ENCODE data around the gene SLC35F1. TPM values are rescaled to one million over a fixed set of nuclear protein-coding genes. Genes with fewer than 3 reads are reported as not detected.

The SLC35F1 gene
- total and polyA plus RNA-seq, 10 of the 15 experiments (the other 5 are each of a cell fraction or from before 2014, with no cell fraction given) = 0.01 TPM; not detected in 9

DNA sequence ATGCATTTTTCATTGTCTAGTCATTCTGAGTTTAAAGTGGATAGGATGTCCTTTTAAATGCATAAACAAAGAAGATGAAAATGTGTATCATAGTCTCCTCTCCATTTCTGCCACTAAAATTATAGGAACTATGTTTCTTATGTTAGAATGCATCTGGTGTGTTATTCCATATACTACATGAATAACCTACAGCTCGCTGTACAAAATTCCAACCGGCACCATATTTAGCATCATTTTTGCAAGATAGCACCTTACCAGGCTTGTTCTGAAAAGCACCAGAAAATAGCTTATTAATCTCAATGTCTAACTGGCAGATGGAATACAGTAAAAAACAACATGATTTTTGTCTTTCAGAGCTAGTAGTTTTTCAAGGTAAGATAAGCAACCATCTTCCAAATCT, 241.5 kb downstream of the SLC35F1 start:
- ChIA-PET POLR2A (no interaction called here), CTCF (no interaction called here), RAD21 (ENCODE audit: unreplicated experiment) (no interaction called here), SMC1A (ENCODE audit: uncharacterized antibody, unreplicated experiment) (no interaction called here)
- H3K4me1 ChIP-seq (ENCODE audit: control insufficient read depth, insufficient read depth, low read length) = no peaks in the 10 kb centered on the region
- in situ Hi-C loops (cut with MboI) (no loop called here), intact Hi-C loops (cut with micrococcal nuclease; ENCODE audit: unreplicated experiment) (no loop called here)
- 36% methylated on average over 2 of the region's 2 CpGs for WGBS (ENCODE audit: insufficient coverage, insufficient replicate concordance, low lambda C conversion rate, missing lambda C conversion rate)
- H2AFZ ChIP-seq (ENCODE audit: control insufficient read depth, low read depth, low read length) = no peak overlapping the region
- DNase-seq (ENCODE audit: low read depth, low spot score) = no peak
- H3K27ac ChIP-seq (ENCODE audit: control insufficient read depth, insufficient read depth) = no peak overlapping the region
- H3K9ac ChIP-seq (ENCODE audit: control insufficient read depth, insufficient read depth, low read length) = no peak overlapping the region
- no peak overlapping the region for H3K4me2 ChIP-seq (ENCODE audit: control insufficient read depth, insufficient read depth)
- H3K79me2 ChIP-seq (ENCODE audit: control insufficient read depth, insufficient read depth, low read length) = no peaks in the 10 kb centered on the region
- no peak for FAIRE-seq
- no peaks in the 10 kb centered on the region for H3K36me3 ChIP-seq (ENCODE audit: control insufficient read depth in 2 of 2, insufficient read depth in 2 of 2, low read length in 1 of 2)
- no peaks in the 10 kb centered on the region; a peak in 1 of 4 replicates for H3K27me3 ChIP-seq (replicated peaks in 1 of 2; ENCODE audit: control insufficient read depth in 2 of 2, insufficient read depth in 2 of 2, low read length in 1 of 2)
- no TSS peak for BruUV-seq (replicated peaks)
- no peaks in the 10 kb centered on the region for H3K9me3 ChIP-seq (replicated peaks; ENCODE audit: control insufficient read depth, insufficient read depth, low read length)
- no peak for ATAC-seq
- H4K20me1 ChIP-seq (ENCODE audit: control insufficient read depth, insufficient read depth) = no peaks in the 10 kb centered on the region
- H3K4me3 ChIP-seq = no peak overlapping the region
- TF ChIP-seq NFYA (IDR thresholded peaks at IDR 0.05; ENCODE audit: borderline replicate concordance, low read depth, low read length) (no peak), CHD1 (IDR thresholded peaks at IDR 0.05; ENCODE audit: low read depth, low read length) (no peak), YBX1 (IDR thresholded peaks at IDR 0.05) (no peak), SPI1 (IDR thresholded peaks at IDR 0.05; ENCODE audit: borderline replicate concordance, insufficient read depth, low read depth, low read length) (no peak), RELA (IDR thresholded peaks at IDR 0.05; ENCODE audit: borderline replicate concordance, partially characterized antibody) (no peak), STAT3 (IDR thresholded peaks at IDR 0.05; ENCODE audit: low read depth, low read length) (no peak), MEF2A (IDR thresholded peaks at IDR 0.05; ENCODE audit: insufficient read depth, low read depth, low read length) (no peak)
- TF ChIP-seq, protein P1, sequence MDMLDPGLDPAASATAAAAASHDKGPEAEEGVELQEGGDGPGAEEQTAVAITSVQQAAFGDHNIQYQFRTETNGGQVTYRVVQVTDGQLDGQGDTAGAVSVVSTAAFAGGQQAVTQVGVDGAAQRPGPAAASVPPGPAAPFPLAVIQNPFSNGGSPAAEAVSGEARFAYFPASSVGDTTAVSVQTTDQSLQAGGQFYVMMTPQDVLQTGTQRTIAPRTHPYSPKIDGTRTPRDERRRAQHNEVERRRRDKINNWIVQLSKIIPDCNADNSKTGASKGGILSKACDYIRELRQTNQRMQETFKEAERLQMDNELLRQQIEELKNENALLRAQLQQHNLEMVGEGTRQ (IDR thresholded peaks at IDR 0.05; ENCODE audit: borderline replicate concordance, low read depth, low read length) = no peak
- TF ChIP-seq, protein P2, sequence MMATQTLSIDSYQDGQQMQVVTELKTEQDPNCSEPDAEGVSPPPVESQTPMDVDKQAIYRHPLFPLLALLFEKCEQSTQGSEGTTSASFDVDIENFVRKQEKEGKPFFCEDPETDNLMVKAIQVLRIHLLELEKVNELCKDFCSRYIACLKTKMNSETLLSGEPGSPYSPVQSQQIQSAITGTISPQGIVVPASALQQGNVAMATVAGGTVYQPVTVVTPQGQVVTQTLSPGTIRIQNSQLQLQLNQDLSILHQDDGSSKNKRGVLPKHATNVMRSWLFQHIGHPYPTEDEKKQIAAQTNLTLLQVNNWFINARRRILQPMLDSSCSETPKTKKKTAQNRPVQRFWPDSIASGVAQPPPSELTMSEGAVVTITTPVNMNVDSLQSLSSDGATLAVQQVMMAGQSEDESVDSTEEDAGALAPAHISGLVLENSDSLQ (IDR thresholded peaks at IDR 0.05) = no peak
- TF ChIP-seq, protein P3, sequence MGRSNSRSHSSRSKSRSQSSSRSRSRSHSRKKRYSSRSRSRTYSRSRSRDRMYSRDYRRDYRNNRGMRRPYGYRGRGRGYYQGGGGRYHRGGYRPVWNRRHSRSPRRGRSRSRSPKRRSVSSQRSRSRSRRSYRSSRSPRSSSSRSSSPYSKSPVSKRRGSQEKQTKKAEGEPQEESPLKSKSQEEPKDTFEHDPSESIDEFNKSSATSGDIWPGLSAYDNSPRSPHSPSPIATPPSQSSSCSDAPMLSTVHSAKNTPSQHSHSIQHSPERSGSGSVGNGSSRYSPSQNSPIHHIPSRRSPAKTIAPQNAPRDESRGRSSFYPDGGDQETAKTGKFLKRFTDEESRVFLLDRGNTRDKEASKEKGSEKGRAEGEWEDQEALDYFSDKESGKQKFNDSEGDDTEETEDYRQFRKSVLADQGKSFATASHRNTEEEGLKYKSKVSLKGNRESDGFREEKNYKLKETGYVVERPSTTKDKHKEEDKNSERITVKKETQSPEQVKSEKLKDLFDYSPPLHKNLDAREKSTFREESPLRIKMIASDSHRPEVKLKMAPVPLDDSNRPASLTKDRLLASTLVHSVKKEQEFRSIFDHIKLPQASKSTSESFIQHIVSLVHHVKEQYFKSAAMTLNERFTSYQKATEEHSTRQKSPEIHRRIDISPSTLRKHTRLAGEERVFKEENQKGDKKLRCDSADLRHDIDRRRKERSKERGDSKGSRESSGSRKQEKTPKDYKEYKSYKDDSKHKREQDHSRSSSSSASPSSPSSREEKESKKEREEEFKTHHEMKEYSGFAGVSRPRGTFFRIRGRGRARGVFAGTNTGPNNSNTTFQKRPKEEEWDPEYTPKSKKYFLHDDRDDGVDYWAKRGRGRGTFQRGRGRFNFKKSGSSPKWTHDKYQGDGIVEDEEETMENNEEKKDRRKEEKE (IDR thresholded peaks at IDR 0.05) = no peak
- TF ChIP-seq, protein P4, sequence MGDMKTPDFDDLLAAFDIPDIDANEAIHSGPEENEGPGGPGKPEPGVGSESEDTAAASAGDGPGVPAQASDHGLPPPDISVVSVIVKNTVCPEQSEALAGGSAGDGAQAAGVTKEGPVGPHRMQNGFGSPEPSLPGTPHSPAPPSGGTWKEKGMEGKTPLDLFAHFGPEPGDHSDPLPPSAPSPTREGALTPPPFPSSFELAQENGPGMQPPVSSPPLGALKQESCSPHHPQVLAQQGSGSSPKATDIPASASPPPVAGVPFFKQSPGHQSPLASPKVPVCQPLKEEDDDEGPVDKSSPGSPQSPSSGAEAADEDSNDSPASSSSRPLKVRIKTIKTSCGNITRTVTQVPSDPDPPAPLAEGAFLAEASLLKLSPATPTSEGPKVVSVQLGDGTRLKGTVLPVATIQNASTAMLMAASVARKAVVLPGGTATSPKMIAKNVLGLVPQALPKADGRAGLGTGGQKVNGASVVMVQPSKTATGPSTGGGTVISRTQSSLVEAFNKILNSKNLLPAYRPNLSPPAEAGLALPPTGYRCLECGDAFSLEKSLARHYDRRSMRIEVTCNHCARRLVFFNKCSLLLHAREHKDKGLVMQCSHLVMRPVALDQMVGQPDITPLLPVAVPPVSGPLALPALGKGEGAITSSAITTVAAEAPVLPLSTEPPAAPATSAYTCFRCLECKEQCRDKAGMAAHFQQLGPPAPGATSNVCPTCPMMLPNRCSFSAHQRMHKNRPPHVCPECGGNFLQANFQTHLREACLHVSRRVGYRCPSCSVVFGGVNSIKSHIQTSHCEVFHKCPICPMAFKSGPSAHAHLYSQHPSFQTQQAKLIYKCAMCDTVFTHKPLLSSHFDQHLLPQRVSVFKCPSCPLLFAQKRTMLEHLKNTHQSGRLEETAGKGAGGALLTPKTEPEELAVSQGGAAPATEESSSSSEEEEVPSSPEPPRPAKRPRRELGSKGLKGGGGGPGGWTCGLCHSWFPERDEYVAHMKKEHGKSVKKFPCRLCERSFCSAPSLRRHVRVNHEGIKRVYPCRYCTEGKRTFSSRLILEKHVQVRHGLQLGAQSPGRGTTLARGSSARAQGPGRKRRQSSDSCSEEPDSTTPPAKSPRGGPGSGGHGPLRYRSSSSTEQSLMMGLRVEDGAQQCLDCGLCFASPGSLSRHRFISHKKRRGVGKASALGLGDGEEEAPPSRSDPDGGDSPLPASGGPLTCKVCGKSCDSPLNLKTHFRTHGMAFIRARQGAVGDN (IDR thresholded peaks at IDR 0.05) = no peak
- TF ChIP-seq, protein P5, sequence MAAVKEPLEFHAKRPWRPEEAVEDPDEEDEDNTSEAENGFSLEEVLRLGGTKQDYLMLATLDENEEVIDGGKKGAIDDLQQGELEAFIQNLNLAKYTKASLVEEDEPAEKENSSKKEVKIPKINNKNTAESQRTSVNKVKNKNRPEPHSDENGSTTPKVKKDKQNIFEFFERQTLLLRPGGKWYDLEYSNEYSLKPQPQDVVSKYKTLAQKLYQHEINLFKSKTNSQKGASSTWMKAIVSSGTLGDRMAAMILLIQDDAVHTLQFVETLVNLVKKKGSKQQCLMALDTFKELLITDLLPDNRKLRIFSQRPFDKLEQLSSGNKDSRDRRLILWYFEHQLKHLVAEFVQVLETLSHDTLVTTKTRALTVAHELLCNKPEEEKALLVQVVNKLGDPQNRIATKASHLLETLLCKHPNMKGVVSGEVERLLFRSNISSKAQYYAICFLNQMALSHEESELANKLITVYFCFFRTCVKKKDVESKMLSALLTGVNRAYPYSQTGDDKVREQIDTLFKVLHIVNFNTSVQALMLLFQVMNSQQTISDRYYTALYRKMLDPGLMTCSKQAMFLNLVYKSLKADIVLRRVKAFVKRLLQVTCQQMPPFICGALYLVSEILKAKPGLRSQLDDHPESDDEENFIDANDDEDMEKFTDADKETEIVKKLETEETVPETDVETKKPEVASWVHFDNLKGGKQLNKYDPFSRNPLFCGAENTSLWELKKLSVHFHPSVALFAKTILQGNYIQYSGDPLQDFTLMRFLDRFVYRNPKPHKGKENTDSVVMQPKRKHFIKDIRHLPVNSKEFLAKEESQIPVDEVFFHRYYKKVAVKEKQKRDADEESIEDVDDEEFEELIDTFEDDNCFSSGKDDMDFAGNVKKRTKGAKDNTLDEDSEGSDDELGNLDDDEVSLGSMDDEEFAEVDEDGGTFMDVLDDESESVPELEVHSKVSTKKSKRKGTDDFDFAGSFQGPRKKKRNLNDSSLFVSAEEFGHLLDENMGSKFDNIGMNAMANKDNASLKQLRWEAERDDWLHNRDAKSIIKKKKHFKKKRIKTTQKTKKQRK (IDR thresholded peaks at IDR 0.05; ENCODE audit: low read depth, low read length) = no peak
